GM12878 (cell line): Measurements from ENCODE around the gene ZBTB9. TPM values are rescaled to one million over a fixed set of nuclear protein-coding genes. Genes with fewer than 3 reads are reported as not detected.

Source experiments
- CHD1 ChIP-seq: IDR thresholded peaks from 2 replicates; pipeline ENCODE4 v1.6.1; 2012; ENCODE audit warnings: low read depth, low read length, improper control_type of control experiment
- CHD4 ChIP-seq: fragments of 200-600 bp; sonication (generic); IDR thresholded peaks from 2 replicates; pipeline ENCODE4 v1.6.1; 2016; ENCODE audit warnings: mild to moderate bottlenecking
- CREB1 ChIP-seq: IDR thresholded peaks from 2 replicates; pipeline ENCODE4 v1.6.1; 2012; ENCODE audit warnings: low read depth, mild to moderate bottlenecking, inconsistent platforms
- CREM ChIP-seq: IDR thresholded peaks from 2 replicates; pipeline ENCODE4 v1.6.1; 2014; ENCODE audit warnings: antibody characterized with exemption, low read depth
- HDGF ChIP-seq: fragments of 450-650 bp; IDR thresholded peaks from 2 replicates; pipeline ENCODE4 v1.6.1; 2016; ENCODE audit warnings: antibody characterized with exemption
- MEF2A ChIP-seq: IDR thresholded peaks from 2 replicates; pipeline ENCODE4 v1.6.1; 2011; ENCODE audit warnings: low read depth, mild to moderate bottlenecking, low read length, moderate library complexity; ENCODE audit not compliant: insufficient read depth
- MYC ChIP-seq: IDR thresholded peaks from 2 replicates; pipeline ENCODE4 v1.6.1; 2011; ENCODE audit warnings: mild to moderate bottlenecking, low read length, moderate library complexity, inconsistent platforms; ENCODE audit not compliant: insufficient read depth, insufficient replicate concordance, insufficient read length, severe bottlenecking
- SPI1 ChIP-seq: IDR thresholded peaks from 2 replicates; pipeline ENCODE4 v1.6.1; 2011; ENCODE audit warnings: low read depth, mild to moderate bottlenecking, low read length, moderate library complexity, borderline replicate concordance; ENCODE audit not compliant: insufficient read depth
- SUPT20H ChIP-seq: IDR thresholded peaks from 2 replicates; pipeline ENCODE4 v1.6.1; 2011; ENCODE audit warnings: low read depth, mild to moderate bottlenecking, low read length, moderate library complexity, borderline replicate concordance; ENCODE audit not compliant: control insufficient read depth
- YY1 ChIP-seq: IDR thresholded peaks from 2 replicates; pipeline ENCODE4 v1.6.1; 2011; ENCODE audit warnings: low read depth, mild to moderate bottlenecking, low read length
- ZBED1 ChIP-seq: IDR thresholded peaks from 2 replicates; pipeline ENCODE4 v1.6.1; 2016; ENCODE audit warnings: borderline replicate concordance
- ZBTB4 ChIP-seq: fragments of 450-650 bp; formaldehyde crosslinking; IDR thresholded peaks from 2 replicates; pipeline ENCODE4 v1.4.0; 2022; ENCODE audit warnings: mild to moderate bottlenecking, moderate library complexity
- ZNF274 ChIP-seq: IDR thresholded peaks from one replicate; pipeline ENCODE4 v1.8.0; 2011; ENCODE audit not compliant: insufficient read length, insufficient read depth
- ZNF622 ChIP-seq: fragments of 450-650 bp; IDR thresholded peaks from 2 replicates; pipeline ENCODE4 v1.6.1; 2017; ENCODE audit warnings: mild to moderate bottlenecking, inconsistent platforms
- polyA plus RNA-seq, 11 experiments: library from polyadenylated mRNA; depleted of rRNA in 4 of 11; unstranded in 6 of 11; stranded (reverse) in 5 of 11; fragments of >200 nt; fragmentation: Nextera tagmentation in 4 of 11; fragmentation: Illumina TruSeq in 1 of 11; extraction: Ambion mirVana in 4 of 11; extraction: Trizol in 1 of 11; gene quantifications; 1 replicate in 1 of 11; 2 replicates in 10 of 11; pipeline versions ENCODE4 v1.2.1 to v1.2.3, GENCODE V29; 2011 to 2016; ENCODE audit warnings: inconsistent platforms in 2 of 11, missing spikeins in 2 of 11, low read depth in 1 of 11
- total RNA-seq, 4 experiments: library from RNA; depleted of rRNA in 3 of 4; stranded (reverse); fragments of >200 nt in 3 of 4; fragmentation: Illumina TruSeq in 1 of 4; extraction: Trizol in 1 of 4; gene quantifications; 2 replicates each; pipeline versions ENCODE4 v1.2.1 to v1.2.3, GENCODE V29; 2013 to 2021
- TF ChIP-seq, protein P1 (sequence below): fragments of 450-650 bp; IDR thresholded peaks from 2 replicates; pipeline ENCODE4 v1.6.1; 2018; ENCODE audit warnings: mild to moderate bottlenecking, low read depth, moderate library complexity; ENCODE audit not compliant: partially characterized antibody
- TF ChIP-seq, protein P2 (sequence below): IDR thresholded peaks from 2 replicates; pipeline ENCODE4 v1.6.1; 2011; ENCODE audit warnings: low read depth, low read length, improper control_type of control experiment, borderline replicate concordance
- TF ChIP-seq, protein P3 (sequence below): IDR thresholded peaks from 2 replicates; pipeline ENCODE4 v1.6.1; 2011; ENCODE audit warnings: mild to moderate bottlenecking, low read depth, low read length, moderate library complexity; ENCODE audit not compliant: insufficient replicate concordance
- TF ChIP-seq, protein P4 (sequence below): IDR thresholded peaks from 2 replicates; pipeline ENCODE4 v1.6.1; 2012; ENCODE audit warnings: low read length, inconsistent platforms

The ZBTB9 gene
- total and polyA plus RNA-seq, 10 of the 15 experiments (the other 5 are each of a cell fraction or from before 2014, with no cell fraction given), result 1.5 to 12.7 (median 6.9) TPM

DNA sequence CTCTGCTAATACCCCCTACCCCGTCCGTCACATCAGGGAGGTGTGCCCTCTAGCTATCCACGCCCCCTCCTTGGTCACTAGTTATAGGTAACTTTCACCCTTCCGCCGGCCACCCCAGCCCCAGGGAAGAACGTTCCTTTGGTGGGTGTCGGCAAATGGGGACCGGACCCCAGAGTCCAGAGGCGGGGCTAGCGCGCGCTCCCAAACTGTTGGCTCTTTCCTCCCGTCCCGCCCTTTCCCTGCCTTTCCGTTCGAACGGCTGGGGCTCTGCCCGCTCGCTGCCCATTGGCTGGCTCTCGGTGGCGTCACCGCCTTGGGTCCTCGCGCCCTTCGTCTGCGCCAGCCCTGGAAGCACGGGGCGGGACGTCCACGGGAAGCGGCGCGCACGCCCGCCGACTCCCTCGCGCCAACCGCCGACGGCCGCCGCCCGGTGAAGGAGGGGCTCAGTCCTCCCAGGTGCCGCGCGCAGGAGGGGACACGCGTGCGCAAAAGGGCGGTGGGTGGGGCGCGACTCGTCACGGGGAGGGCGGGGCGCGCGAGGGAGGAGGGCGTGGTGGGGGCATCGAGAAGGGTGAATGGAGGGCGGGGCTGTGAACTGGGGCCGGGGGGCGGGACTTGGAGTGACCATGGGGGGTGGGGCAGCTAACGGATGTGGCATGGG, 44.2 kb upstream of the ZBTB9 start (continued):
- TF ChIP-seq, protein P1, sequence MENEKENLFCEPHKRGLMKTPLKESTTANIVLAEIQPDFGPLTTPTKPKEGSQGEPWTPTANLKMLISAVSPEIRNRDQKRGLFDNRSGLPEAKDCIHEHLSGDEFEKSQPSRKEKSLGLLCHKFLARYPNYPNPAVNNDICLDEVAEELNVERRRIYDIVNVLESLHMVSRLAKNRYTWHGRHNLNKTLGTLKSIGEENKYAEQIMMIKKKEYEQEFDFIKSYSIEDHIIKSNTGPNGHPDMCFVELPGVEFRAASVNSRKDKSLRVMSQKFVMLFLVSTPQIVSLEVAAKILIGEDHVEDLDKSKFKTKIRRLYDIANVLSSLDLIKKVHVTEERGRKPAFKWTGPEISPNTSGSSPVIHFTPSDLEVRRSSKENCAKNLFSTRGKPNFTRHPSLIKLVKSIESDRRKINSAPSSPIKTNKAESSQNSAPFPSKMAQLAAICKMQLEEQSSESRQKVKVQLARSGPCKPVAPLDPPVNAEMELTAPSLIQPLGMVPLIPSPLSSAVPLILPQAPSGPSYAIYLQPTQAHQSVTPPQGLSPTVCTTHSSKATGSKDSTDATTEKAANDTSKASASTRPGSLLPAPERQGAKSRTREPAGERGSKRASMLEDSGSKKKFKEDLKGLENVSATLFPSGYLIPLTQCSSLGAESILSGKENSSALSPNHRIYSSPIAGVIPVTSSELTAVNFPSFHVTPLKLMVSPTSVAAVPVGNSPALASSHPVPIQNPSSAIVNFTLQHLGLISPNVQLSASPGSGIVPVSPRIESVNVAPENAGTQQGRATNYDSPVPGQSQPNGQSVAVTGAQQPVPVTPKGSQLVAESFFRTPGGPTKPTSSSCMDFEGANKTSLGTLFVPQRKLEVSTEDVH, result no peak
- TF ChIP-seq, protein P2, sequence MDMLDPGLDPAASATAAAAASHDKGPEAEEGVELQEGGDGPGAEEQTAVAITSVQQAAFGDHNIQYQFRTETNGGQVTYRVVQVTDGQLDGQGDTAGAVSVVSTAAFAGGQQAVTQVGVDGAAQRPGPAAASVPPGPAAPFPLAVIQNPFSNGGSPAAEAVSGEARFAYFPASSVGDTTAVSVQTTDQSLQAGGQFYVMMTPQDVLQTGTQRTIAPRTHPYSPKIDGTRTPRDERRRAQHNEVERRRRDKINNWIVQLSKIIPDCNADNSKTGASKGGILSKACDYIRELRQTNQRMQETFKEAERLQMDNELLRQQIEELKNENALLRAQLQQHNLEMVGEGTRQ, result no peak
- TF ChIP-seq ZNF622, result no peak
- peak; percentile 83 for TF ChIP-seq HDGF
- TF ChIP-seq SPI1, result no peak
- TF ChIP-seq SUPT20H, result no peak
- TF ChIP-seq ZBTB4 (CRISPR knock-in tag), result no peak
- 0 out of 2 replicates have a peak, but pooled peaks have one; percentile 8 for TF ChIP-seq MEF2A
- TF ChIP-seq CREB1, result no peak
- peak; percentile 6; the same call in 1 of the 2 replicates for TF ChIP-seq YY1
- TF ChIP-seq CHD4, result no peak
- TF ChIP-seq ZNF274, result no peak
- TF ChIP-seq, protein P3, sequence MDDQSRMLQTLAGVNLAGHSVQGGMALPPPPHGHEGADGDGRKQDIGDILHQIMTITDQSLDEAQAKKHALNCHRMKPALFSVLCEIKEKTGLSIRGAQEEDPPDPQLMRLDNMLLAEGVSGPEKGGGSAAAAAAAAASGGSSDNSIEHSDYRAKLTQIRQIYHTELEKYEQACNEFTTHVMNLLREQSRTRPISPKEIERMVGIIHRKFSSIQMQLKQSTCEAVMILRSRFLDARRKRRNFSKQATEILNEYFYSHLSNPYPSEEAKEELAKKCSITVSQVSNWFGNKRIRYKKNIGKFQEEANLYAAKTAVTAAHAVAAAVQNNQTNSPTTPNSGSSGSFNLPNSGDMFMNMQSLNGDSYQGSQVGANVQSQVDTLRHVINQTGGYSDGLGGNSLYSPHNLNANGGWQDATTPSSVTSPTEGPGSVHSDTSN, result peak; percentile 63
- TF ChIP-seq CHD1, result no peak
- TF ChIP-seq, protein P4, sequence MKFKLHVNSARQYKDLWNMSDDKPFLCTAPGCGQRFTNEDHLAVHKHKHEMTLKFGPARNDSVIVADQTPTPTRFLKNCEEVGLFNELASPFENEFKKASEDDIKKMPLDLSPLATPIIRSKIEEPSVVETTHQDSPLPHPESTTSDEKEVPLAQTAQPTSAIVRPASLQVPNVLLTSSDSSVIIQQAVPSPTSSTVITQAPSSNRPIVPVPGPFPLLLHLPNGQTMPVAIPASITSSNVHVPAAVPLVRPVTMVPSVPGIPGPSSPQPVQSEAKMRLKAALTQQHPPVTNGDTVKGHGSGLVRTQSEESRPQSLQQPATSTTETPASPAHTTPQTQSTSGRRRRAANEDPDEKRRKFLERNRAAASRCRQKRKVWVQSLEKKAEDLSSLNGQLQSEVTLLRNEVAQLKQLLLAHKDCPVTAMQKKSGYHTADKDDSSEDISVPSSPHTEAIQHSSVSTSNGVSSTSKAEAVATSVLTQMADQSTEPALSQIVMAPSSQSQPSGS, result no peak
- TF ChIP-seq ZBED1, result peak; percentile 57; the same call in 1 of the 2 replicates
- TF ChIP-seq CREM, result peak; percentile 74
- peak; percentile 35 for TF ChIP-seq MYC
